ENCODE measurements around the gene MACROD1. TPM values are rescaled to one million over a fixed set of nuclear protein-coding genes. Genes with fewer than 3 reads are reported as not detected.

The MACROD1 gene
- total RNA-seq, 2 donors from 2014 or later, result 3.9 to 7.5 TPM

- H3K36me3 Mint-ChIP-seq (ENCODE audit: low read depth), result no peaks in the 10 kb centered on the region
- no peak overlapping the region for H3K4me3 Mint-ChIP-seq
- no peak for ATAC-seq
- H3K27ac Mint-ChIP-seq, result no peak overlapping the region
- H3K9me3 ChIP-seq (ENCODE audit: control insufficient read depth, low read length, poor library complexity, severe bottlenecking), result no peaks in the 10 kb centered on the region
- no peak for DNase-seq
- no peaks in the 10 kb centered on the region for H3K27me3 Mint-ChIP-seq
- peaks cover 8% of the 10 kb centered on the region for H3K4me1 Mint-ChIP-seq
Observed at GRCh38 chr11:64139049-64139448, 26.9 kb downstream of the MACROD1 start.

GRCh38 chr11:64138398-64138797, 27.5 kb downstream of the MACROD1 start:
- H3K27me3 Mint-ChIP-seq, result no peaks in the 10 kb centered on the region

DNA sequence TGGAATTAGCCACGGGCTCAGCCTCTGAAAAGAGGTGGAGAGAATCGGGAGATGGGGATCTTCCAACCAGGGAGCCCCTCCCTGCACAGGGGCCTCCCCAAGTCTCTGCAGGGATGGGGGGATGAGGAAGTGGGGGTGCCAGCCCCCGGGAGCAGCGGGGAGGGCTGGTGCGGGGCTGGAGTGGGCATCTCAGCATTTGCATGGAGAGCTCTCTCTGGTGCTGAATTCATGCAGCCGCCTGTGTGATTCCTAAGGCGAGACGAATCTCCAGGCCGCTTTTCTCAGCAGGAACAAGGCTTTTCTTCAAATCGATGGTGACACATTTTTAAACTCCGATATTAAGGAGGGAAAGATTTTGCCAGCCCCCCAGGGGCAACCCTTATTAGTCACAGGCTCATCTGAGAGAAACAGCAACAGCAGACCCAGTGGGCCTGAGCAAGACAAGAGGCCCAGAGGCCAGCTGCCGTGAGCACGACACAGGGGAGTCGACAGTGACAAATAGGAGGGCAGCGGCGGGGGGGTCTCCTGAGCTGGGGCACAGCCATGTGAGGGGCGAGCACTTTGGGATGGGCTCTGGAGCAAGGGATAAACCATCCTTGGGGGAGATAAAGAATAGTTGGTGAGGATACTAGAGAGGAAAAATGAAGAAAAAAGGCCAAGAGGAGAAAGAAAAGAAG, 29.0 kb downstream of the MACROD1 start:
- Mint-ChIP-seq H3K36me3 (ENCODE audit: low read depth) (no peaks in the 10 kb centered on the region), H3K27me3 (no peaks in the 10 kb centered on the region), H3K27ac (no peak overlapping the region), H3K4me3 (no peak overlapping the region), H3K4me1 (peaks cover 2% of the 10 kb centered on the region)
- H3K9me3 ChIP-seq (ENCODE audit: control insufficient read depth, low read length, poor library complexity, severe bottlenecking), result no peaks in the 10 kb centered on the region
- no peak for ATAC-seq
- no peak for DNase-seq

More at GRCh38 chr11:64138398-64138797, 27.5 kb downstream of the MACROD1 start:
- H3K27ac Mint-ChIP-seq, result no peak overlapping the region
- H3K9me3 ChIP-seq (ENCODE audit: control insufficient read depth, low read length, poor library complexity, severe bottlenecking), result no peaks in the 10 kb centered on the region
- H3K4me1 Mint-ChIP-seq, result peaks cover 2% of the 10 kb centered on the region
- DNase-seq (no peak), ATAC-seq (no peak)
- H3K36me3 Mint-ChIP-seq (ENCODE audit: low read depth), result no peaks in the 10 kb centered on the region
- no peak overlapping the region for H3K4me3 Mint-ChIP-seq

GRCh38 chr11:64135711-64136110, 30.2 kb downstream of the MACROD1 start:
- DNase-seq, result no peak
- ATAC-seq, result no peak
- H3K36me3 Mint-ChIP-seq (ENCODE audit: low read depth), result no peaks in the 10 kb centered on the region

GRCh38 chr11:64134963-64135362, 30.9 kb downstream of the MACROD1 start:
- Mint-ChIP-seq H3K27ac (no peak overlapping the region), H3K4me1 (peaks cover 2% of the 10 kb centered on the region), H3K27me3 (no peaks in the 10 kb centered on the region), H3K36me3 (ENCODE audit: low read depth) (no peaks in the 10 kb centered on the region), H3K4me3 (no peak overlapping the region)
- H3K9me3 ChIP-seq (ENCODE audit: control insufficient read depth, low read length, poor library complexity, severe bottlenecking), result no peaks in the 10 kb centered on the region
- no peak for DNase-seq
- no peak for ATAC-seq

More at GRCh38 chr11:64135711-64136110, 30.2 kb downstream of the MACROD1 start:
- Mint-ChIP-seq H3K27me3 (no peaks in the 10 kb centered on the region), H3K4me3 (no peak overlapping the region), H3K4me1 (peaks cover 2% of the 10 kb centered on the region), H3K27ac (no peak overlapping the region)
- H3K9me3 ChIP-seq (ENCODE audit: control insufficient read depth, low read length, poor library complexity, severe bottlenecking), result no peaks in the 10 kb centered on the region

- Mint-ChIP-seq H3K27ac (no peak overlapping the region), H3K4me3 (no peak overlapping the region), H3K36me3 (ENCODE audit: low read depth) (no peaks in the 10 kb centered on the region), H3K27me3 (no peaks in the 10 kb centered on the region), H3K4me1 (peaks cover 2% of the 10 kb centered on the region)
- H3K9me3 ChIP-seq (ENCODE audit: control insufficient read depth, low read length, poor library complexity, severe bottlenecking), result no peaks in the 10 kb centered on the region
- DNase-seq (no peak), ATAC-seq (no peak)
Observed at GRCh38 chr11:64132982-64133705, 32.8 kb downstream of the MACROD1 start.

GRCh38 chr11:64132191-64132771, 33.6 kb downstream of the MACROD1 start:
- H3K36me3 Mint-ChIP-seq (ENCODE audit: low read depth), result no peaks in the 10 kb centered on the region
- no peak overlapping the region for H3K4me3 Mint-ChIP-seq
- DNase-seq (no peak), ATAC-seq (no peak)
- no peak overlapping the region for H3K27ac Mint-ChIP-seq
- H3K27me3 Mint-ChIP-seq, result no peaks in the 10 kb centered on the region
- H3K9me3 ChIP-seq (ENCODE audit: control insufficient read depth, low read length, poor library complexity, severe bottlenecking), result no peaks in the 10 kb centered on the region
- peaks cover 2% of the 10 kb centered on the region for H3K4me1 Mint-ChIP-seq

GRCh38 chr11:64131683-64132190, 34.2 kb downstream of the MACROD1 start:
- no peaks in the 10 kb centered on the region for H3K27me3 Mint-ChIP-seq

DNA sequence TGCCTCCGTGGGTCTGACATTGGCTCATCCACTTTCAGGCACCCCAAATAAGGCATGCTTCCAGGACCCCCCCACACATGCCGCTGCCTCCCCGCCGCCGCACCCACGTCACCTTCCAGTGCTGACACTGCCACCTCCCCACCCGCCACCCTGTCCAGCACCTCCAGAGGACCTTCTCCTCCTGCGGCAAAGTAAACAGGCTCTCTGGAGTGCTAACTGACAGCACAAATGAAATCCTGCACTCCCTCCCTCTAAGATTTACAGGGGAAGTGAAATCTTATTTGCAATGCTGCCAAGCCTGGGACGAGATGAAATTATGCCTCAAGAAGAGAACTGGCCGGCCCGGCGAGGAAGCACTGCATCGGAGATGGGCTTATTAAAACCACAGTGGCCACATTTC, 35.3 kb downstream of the MACROD1 start:
- no peak overlapping the region for H3K4me3 Mint-ChIP-seq

More at GRCh38 chr11:64131683-64132190, 34.2 kb downstream of the MACROD1 start:
- no peak for ATAC-seq
- Mint-ChIP-seq H3K27ac (no peak overlapping the region), H3K4me1 (peaks cover 2% of the 10 kb centered on the region), H3K4me3 (no peak overlapping the region), H3K36me3 (ENCODE audit: low read depth) (no peaks in the 10 kb centered on the region)
- no peaks in the 10 kb centered on the region for H3K9me3 ChIP-seq (ENCODE audit: control insufficient read depth, low read length, poor library complexity, severe bottlenecking)
- no peak for DNase-seq

GRCh38 chr11:64129403-64129802, 36.5 kb downstream of the MACROD1 start:
- H3K4me1 Mint-ChIP-seq, result peaks cover 2% of the 10 kb centered on the region
- H3K27me3 Mint-ChIP-seq, result no peaks in the 10 kb centered on the region
- no peak overlapping the region for H3K4me3 Mint-ChIP-seq
- no peak overlapping the region for H3K27ac Mint-ChIP-seq
- H3K9me3 ChIP-seq (ENCODE audit: control insufficient read depth, low read length, poor library complexity, severe bottlenecking), result no peaks in the 10 kb centered on the region
- H3K36me3 Mint-ChIP-seq (ENCODE audit: low read depth), result no peaks in the 10 kb centered on the region
- DNase-seq (no peak), ATAC-seq (no peak)

More for the DNA sequence above, 35.3 kb downstream of the MACROD1 start:
- Mint-ChIP-seq H3K27me3 (no peaks in the 10 kb centered on the region), H3K27ac (no peak overlapping the region), H3K4me1 (no peaks in the 10 kb centered on the region), H3K36me3 (ENCODE audit: low read depth) (no peaks in the 10 kb centered on the region)
- DNase-seq (no peak), ATAC-seq (no peak)
- no peaks in the 10 kb centered on the region for H3K9me3 ChIP-seq (ENCODE audit: control insufficient read depth, low read length, poor library complexity, severe bottlenecking)

DNA sequence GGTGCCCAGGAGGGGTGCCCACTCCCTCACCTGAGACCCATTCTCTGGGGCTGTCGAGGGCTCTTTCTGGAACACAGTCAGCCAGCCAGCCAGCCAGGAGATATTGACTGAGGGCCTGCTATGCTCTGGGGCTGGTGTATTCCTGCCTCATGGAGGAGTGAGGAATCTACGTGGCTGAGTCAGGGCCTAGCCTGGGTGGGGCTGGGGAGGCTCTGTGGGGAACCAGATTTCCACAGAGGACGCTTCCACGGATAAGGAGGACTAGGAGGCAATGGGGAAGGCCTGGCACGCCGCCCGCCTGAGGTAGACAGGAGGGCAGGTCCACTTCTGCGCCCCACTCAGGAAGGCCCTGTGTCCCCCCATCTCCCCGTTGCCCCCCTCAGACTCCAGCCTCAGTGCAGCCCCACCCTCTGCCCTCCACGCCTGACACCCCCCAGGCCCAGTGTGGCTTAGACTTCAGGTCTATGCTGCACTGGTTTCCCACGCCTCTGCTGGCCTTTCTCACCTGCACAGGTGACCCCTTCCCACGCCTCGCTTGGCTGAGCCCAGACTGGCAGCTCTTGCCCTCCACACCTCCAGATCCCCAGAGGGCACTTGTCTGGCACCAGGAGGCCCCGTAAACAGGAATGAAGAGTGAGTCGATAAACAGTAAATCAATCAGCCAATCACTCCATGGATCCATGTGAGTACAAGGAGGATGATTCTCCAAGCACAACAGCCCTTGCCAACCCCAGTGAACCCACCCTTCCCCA, 37.5 kb downstream of the MACROD1 start:
- no peak for DNase-seq
- H3K27ac Mint-ChIP-seq, result no peak overlapping the region
- no peaks in the 10 kb centered on the region for H3K9me3 ChIP-seq (ENCODE audit: control insufficient read depth, low read length, poor library complexity, severe bottlenecking)
- no peak overlapping the region for H3K4me3 Mint-ChIP-seq
- no peak for ATAC-seq
- H3K27me3 Mint-ChIP-seq, result no peaks in the 10 kb centered on the region
- H3K4me1 Mint-ChIP-seq, result peaks cover 2% of the 10 kb centered on the region
- no peaks in the 10 kb centered on the region for H3K36me3 Mint-ChIP-seq (ENCODE audit: low read depth)

DNA sequence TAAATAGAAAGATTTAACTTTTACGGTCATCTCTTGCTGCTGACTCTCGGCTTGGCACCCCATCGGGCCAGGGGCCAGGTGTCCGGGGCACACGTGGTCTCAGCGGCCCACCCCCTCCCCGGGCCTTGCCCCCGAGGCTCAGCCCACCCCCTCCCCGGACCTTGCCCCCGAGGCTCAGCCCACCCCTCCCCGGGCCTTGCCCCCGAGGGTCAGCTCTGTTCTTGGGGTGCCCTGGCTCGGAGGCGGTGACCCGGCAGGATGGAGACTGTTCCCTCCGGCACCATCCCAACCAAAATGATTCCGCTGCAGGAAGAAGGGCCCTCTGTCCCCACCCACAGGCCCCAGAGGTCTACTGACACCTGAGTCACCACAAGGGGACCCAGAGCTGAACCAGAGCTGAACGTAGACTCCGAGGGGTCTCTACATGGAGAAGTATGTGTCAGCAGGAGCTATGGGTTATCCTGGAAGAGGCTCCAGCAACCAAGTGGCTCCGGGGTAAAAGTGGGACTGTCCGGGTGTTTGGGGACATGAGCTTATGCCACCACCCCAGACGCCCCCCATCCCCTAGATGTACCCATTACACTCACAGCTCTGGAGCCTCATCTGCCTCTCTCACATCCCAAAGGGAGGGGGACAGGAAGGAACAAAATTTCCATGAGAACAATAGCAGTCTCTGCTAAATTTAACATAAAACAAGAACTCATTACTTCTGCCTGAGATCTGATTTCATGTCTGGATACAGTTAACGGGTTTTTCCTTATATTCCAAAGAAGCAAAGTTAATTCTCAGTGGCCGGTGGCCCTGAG, 38.4 kb downstream of the MACROD1 start:
- H3K9me3 ChIP-seq (ENCODE audit: control insufficient read depth, low read length, poor library complexity, severe bottlenecking), result no peaks in the 10 kb centered on the region
- no peak for DNase-seq
- H3K27ac Mint-ChIP-seq, result no peak overlapping the region
- peaks cover 2% of the 10 kb centered on the region for H3K4me1 Mint-ChIP-seq
- ATAC-seq, result no peak
- no peaks in the 10 kb centered on the region for H3K27me3 Mint-ChIP-seq
- no peaks in the 10 kb centered on the region for H3K36me3 Mint-ChIP-seq (ENCODE audit: low read depth)
- no peak overlapping the region for H3K4me3 Mint-ChIP-seq
